Epidermal melanocyte (primary cell): ENCODE results near the gene MYMK.

Experiments
- DNase-seq: peaks from one replicate; pipeline ENCODE4 v3.0.0; 2011; ENCODE audit warnings: low spot score; ENCODE audit not compliant: insufficient read length

Gene MYMK

GRCh38 chr9:133558191-133559126 lies 33.7 kb upstream of the MYMK start:
- DNase-seq: peak; percentile 57

- DNase-seq: no peak
These were observed 32.8 kb upstream of the MYMK start for GRCh38 chr9:133557581-133557980.

GRCh38 chr9:133556354-133556753 lies 31.6 kb upstream of the MYMK start:
- no peak for DNase-seq

GRCh38 chr9:133554729-133555128 lies 30.0 kb upstream of the MYMK start:
- DNase-seq: no peak

- DNase-seq: no peak
These were observed 29.4 kb upstream of the MYMK start for GRCh38 chr9:133553973-133554713.

GRCh38 chr9:133553123-133553522 lies 28.4 kb upstream of the MYMK start:
- DNase-seq: no peak

- no peak for DNase-seq
These were observed 27.5 kb upstream of the MYMK start for GRCh38 chr9:133552236-133552635.

GRCh38 chr9:133551446-133551845 lies 26.7 kb upstream of the MYMK start:
- no peak for DNase-seq

- no peak for DNase-seq
These were observed 22.4 kb upstream of the MYMK start for GRCh38 chr9:133547116-133547515.

- DNase-seq: no peak
These were observed 21.5 kb upstream of the MYMK start for GRCh38 chr9:133546287-133546680.

- DNase-seq: no peak
These were observed 20.9 kb upstream of the MYMK start for GRCh38 chr9:133545494-133546286.

GRCh38 chr9:133543772-133544467 lies 19.2 kb upstream of the MYMK start:
- DNase-seq: no peak

- DNase-seq: no peak
These were observed 17.2 kb upstream of the MYMK start for GRCh38 chr9:133542002-133542401.

GRCh38 chr9:133540698-133541025 lies 15.9 kb upstream of the MYMK start:
- DNase-seq: no peak

GRCh38 chr9:133539991-133540697 lies 15.4 kb upstream of the MYMK start:
- no peak for DNase-seq

GRCh38 chr9:133538851-133539833 lies 14.4 kb upstream of the MYMK start:
- DNase-seq: no peak

GRCh38 chr9:133538176-133538575 lies 13.4 kb upstream of the MYMK start:
- no peak for DNase-seq

GRCh38 chr9:133537257-133537656 lies 12.5 kb upstream of the MYMK start:
- no peak for DNase-seq

GRCh38 chr9:133536536-133536935 lies 11.8 kb upstream of the MYMK start:
- no peak for DNase-seq
